Transverse colon (tissue), 4 donors: Measurements from ENCODE around the gene FOS. TPM values are rescaled to one million over a fixed set of nuclear protein-coding genes. Genes with fewer than 3 reads are reported as not detected.

ENCODE experiments used
- DNase-seq: peaks from one replicate; pipeline ENCODE4 v3.0.0-alpha.2; 2019
- H3K27ac ChIP-seq, 4 donors: fragments of 200-600 bp; sonication (generic); 2 replicates each; pipeline ENCODE4 v1.5.1; 2016 to 2018; ENCODE audit warnings: inconsistent platforms in 4 of 4
- H3K27me3 ChIP-seq: fragments of 200-600 bp; sonication (generic); 2 replicates; pipeline ENCODE4 v1.5.1; 2017; ENCODE audit warnings: inconsistent platforms
- H3K36me3 ChIP-seq, 4 donors: fragments of 200-600 bp; sonication (generic); 2 replicates each; pipeline ENCODE4 v1.5.1; 2017 to 2019; ENCODE audit warnings: inconsistent platforms in 4 of 4
- H3K4me1 ChIP-seq, 4 donors: fragments of 200-600 bp; sonication (generic); 2 replicates each; pipeline ENCODE4 v1.5.1; 2017 to 2020; ENCODE audit warnings: inconsistent platforms in 4 of 4
- H3K4me3 ChIP-seq, 4 donors: fragments of 200-600 bp; sonication (generic); 1 replicate in 1 of 4; 2 replicates in 3 of 4; pipeline versions ENCODE4 v1.5.1 to v1.6.1; 2017 to 2019; ENCODE audit warnings: inconsistent platforms in 4 of 4
- H3K9me3 ChIP-seq, 2 donors: fragments of 200-600 bp; sonication (generic); 2 replicates each; pipeline ENCODE4 v1.5.1; 2017 to 2019; ENCODE audit warnings: inconsistent platforms in 2 of 2
- EP300 ChIP-seq: sonication (generic); formaldehyde crosslinking; IDR thresholded peaks from one replicate; pipeline ENCODE4 v1.6.1; 2017; ENCODE audit warnings: antibody characterized with exemption, low read depth
- POLR2A ChIP-seq: fragments of 450-650 bp; IDR thresholded peaks from one replicate; pipeline ENCODE4 v1.6.1; 2016; ENCODE audit warnings: antibody characterized with exemption, mild to moderate bottlenecking, moderate library complexity
- POLR2AphosphoS5 ChIP-seq, 3 donors: sonication (generic); formaldehyde crosslinking; IDR thresholded peaks; one replicate each; pipeline ENCODE4 v1.6.1; 2016; ENCODE audit warnings: antibody characterized with exemption in 3 of 3
- WGBS, 2 donors: methylation state at CpG; one replicate each; pipeline ENCODE4 v1.1.5; 2018; ENCODE audit warnings: low coverage in 1 of 2; 5-methylcytosine and 5-hydroxymethylcytosine counted together
- in situ Hi-C, 4 donors: fragments of 200-750 bp; cut with MboI; loops; one replicate each; pipeline versions ENCODE4 v1.15.0 to v1.15.1; 2017; ENCODE audit warnings: low sequenced_read_pairs in 3 of 4, low pct_ligation_motif_present in 1 of 4, low pct_unique_long_range_greater_than_20kb in 1 of 4
- intact Hi-C: fragments of 100-400 bp; cut with DNase I; formaldehyde crosslinking; loops from one replicate; pipeline ENCODE4 v1.15.1; 2023; ENCODE audit warnings: low total_unique reads
- total RNA-seq, 4 donors: library from RNA; depleted of rRNA; stranded (reverse); fragments of >200 nt; gene quantifications; one replicate each; pipeline ENCODE4 v1.1.0, GENCODE V29; 2016
- TF ChIP-seq, protein P1 (sequence below), 5 experiments: fragments of 200-600 bp in 3 of 5; fragments of 450-650 bp in 2 of 5; sonication (generic) in 3 of 5; IDR thresholded peaks; 1 replicate in 2 of 5; 2 replicates in 3 of 5; pipeline ENCODE4 v1.5.1; 2016 to 2017; ENCODE audit warnings: antibody characterized with exemption in 5 of 5, inconsistent platforms in 3 of 5, mild to moderate bottlenecking in 2 of 5, moderate library complexity in 1 of 5

The FOS gene
- total RNA-seq, 4 donors from 2014 or later = 345 to 1,356 (median 884) TPM

DNA sequence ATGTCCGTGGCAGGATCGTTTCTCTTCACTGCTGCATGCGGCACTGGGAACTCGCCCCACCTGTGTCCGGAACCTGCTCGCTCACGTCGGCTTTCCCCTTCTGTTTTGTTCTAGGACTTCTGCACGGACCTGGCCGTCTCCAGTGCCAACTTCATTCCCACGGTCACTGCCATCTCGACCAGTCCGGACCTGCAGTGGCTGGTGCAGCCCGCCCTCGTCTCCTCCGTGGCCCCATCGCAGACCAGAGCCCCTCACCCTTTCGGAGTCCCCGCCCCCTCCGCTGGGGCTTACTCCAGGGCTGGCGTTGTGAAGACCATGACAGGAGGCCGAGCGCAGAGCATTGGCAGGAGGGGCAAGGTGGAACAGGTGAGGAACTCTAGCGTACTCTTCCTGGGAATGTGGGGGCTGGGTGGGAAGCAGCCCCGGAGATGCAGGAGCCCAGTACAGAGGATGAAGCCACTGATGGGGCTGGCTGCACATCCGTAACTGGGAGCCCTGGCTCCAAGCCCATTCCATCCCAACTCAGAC is 1.2 kb downstream of the FOS start:
- DNase-seq = peak; percentile 64

DNA sequence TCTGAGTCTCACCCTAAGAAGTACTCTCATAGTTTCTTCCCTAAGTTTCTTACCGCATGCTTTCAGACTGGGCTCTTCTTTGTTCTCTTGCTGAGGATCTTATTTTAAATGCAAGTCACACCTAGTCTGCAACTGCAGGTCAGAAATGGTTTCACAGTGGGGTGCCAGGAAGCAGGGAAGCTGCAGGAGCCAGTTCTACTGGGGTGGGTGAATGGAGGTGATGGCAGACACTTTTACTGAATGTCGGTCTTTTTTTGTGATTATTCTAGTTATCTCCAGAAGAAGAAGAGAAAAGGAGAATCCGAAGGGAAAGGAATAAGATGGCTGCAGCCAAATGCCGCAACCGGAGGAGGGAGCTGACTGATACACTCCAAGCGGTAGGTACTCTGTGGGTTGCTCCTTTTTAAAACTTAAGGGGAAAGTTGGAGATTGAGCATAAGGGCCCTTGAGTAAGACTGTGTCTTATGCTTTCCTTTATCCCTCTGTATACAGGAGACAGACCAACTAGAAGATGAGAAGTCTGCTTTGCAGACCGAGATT is 1.7 kb downstream of the FOS start:
- 79 to 89% methylated on average over 5 to 7 of the region's 7 CpGs for WGBS, 2 donors

More for the DNA sequence above, 1.2 kb downstream of the FOS start:
- in situ Hi-C loops = no loop called here
- H3K27ac ChIP-seq = peak overlapping the region; percentile 96 to 99 (median 98)
- peaks cover 0 to 14% (median 6%) of the 10 kb centered on the region in 4 donors for H3K36me3 ChIP-seq
- no peaks in the 10 kb centered on the region for H3K9me3 ChIP-seq
- peaks cover 20 to 72% (median 30%) of the 10 kb centered on the region in 4 donors for H3K4me1 ChIP-seq
- intact Hi-C loops = no loop called here
- no peaks in the 10 kb centered on the region for H3K27me3 ChIP-seq
- TF ChIP-seq POLR2A (no peak), POLR2AphosphoS5 (IDR thresholded peaks at IDR 0.05) (peak; percentile 36 to 92 (median 51))
- WGBS, 2 donors = 13 to 14% methylated on average over 9 to 26 of the region's 26 CpGs
- peak overlapping the region; percentile 36 to 69 (median 55) for H3K4me3 ChIP-seq

DNA sequence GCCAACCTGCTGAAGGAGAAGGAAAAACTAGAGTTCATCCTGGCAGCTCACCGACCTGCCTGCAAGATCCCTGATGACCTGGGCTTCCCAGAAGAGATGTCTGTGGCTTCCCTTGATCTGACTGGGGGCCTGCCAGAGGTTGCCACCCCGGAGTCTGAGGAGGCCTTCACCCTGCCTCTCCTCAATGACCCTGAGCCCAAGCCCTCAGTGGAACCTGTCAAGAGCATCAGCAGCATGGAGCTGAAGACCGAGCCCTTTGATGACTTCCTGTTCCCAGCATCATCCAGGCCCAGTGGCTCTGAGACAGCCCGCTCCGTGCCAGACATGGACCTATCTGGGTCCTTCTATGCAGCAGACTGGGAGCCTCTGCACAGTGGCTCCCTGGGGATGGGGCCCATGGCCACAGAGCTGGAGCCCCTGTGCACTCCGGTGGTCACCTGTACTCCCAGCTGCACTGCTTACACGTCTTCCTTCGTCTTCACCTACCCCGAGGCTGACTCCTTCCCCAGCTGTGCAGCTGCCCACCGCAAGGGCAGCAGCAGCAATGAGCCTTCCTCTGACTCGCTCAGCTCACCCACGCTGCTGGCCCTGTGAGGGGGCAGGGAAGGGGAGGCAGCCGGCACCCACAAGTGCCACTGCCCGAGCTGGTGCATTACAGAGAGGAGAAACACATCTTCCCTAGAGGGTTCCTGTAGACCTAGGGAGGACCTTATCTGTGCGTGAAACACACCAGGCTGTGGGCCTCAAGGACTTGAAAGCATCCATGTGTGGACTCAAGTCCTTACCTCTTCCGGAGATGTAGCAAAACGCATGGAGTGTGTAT is 2.4 kb downstream of the FOS start:
- peaks cover 0 to 14% (median 6%) of the 10 kb centered on the region in 4 donors for H3K36me3 ChIP-seq
- peak; percentile 58 for DNase-seq
- peak overlapping the region in 3 of 4 donors; percentile 54 to 69 (median 56) for H3K4me3 ChIP-seq
- no peaks in the 10 kb centered on the region for H3K9me3 ChIP-seq
- in situ Hi-C loops = no loop called here
- H3K4me1 ChIP-seq = peaks cover 19 to 64% (median 28%) of the 10 kb centered on the region in 4 donors
- WGBS, 2 donors = 88 to 92% methylated on average over 2 to 17 of the region's 17 CpGs
- intact Hi-C loops = no loop called here
- no peaks in the 10 kb centered on the region for H3K27me3 ChIP-seq
- TF ChIP-seq POLR2A (peak; percentile 80), EP300 (no peak), POLR2AphosphoS5 (IDR thresholded peaks at IDR 0.05) (peak; percentile 75 to 99 (median 88))
- TF ChIP-seq, protein P1, sequence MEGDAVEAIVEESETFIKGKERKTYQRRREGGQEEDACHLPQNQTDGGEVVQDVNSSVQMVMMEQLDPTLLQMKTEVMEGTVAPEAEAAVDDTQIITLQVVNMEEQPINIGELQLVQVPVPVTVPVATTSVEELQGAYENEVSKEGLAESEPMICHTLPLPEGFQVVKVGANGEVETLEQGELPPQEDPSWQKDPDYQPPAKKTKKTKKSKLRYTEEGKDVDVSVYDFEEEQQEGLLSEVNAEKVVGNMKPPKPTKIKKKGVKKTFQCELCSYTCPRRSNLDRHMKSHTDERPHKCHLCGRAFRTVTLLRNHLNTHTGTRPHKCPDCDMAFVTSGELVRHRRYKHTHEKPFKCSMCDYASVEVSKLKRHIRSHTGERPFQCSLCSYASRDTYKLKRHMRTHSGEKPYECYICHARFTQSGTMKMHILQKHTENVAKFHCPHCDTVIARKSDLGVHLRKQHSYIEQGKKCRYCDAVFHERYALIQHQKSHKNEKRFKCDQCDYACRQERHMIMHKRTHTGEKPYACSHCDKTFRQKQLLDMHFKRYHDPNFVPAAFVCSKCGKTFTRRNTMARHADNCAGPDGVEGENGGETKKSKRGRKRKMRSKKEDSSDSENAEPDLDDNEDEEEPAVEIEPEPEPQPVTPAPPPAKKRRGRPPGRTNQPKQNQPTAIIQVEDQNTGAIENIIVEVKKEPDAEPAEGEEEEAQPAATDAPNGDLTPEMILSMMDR (IDR thresholded peaks at IDR 0.05) = no peak
- H3K27ac ChIP-seq = peak overlapping the region; percentile 96 to 99 (median 98)

More for the DNA sequence above, 1.7 kb downstream of the FOS start:
- no peak for TF ChIP-seq EP300
- TF ChIP-seq POLR2A = no peak
- peak in 1 of 3 donors; percentile 32 for TF ChIP-seq POLR2AphosphoS5 (IDR thresholded peaks at IDR 0.05)
- TF ChIP-seq, protein P1 (IDR thresholded peaks at IDR 0.05) = no peak
- Histone ChIP-seq H3K27me3 (no peaks in the 10 kb centered on the region), H3K36me3 (peaks cover 0 to 14% (median 6%) of the 10 kb centered on the region in 4 donors), H3K4me3 (peak overlapping the region; percentile 36 to 69 (median 55)), H3K9me3 (no peaks in the 10 kb centered on the region), H3K4me1 (peaks cover 20 to 71% (median 30%) of the 10 kb centered on the region in 4 donors), H3K27ac (peak overlapping the region; percentile 96 to 99 (median 98))
- DNase-seq = no peak
- in situ Hi-C loops = no loop called here
- intact Hi-C loops = no loop called here

DNA sequence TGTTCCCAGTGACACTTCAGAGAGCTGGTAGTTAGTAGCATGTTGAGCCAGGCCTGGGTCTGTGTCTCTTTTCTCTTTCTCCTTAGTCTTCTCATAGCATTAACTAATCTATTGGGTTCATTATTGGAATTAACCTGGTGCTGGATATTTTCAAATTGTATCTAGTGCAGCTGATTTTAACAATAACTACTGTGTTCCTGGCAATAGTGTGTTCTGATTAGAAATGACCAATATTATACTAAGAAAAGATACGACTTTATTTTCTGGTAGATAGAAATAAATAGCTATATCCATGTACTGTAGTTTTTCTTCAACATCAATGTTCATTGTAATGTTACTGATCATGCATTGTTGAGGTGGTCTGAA is 3.0 kb downstream of the FOS start:
- in situ Hi-C loops (no loop called here), intact Hi-C loops (no loop called here)
- 94 to 100% methylated on average over 1 of the region's 1 CpG for WGBS, 2 donors
- Histone ChIP-seq H3K27me3 (no peaks in the 10 kb centered on the region), H3K4me3 (peak overlapping the region in 2 of 4 donors; percentile 54 to 69), H3K27ac (peak overlapping the region; percentile 96 to 99 (median 98)), H3K4me1 (peaks cover 13 to 58% (median 23%) of the 10 kb centered on the region in 4 donors), H3K36me3 (peaks cover 0 to 14% (median 6%) of the 10 kb centered on the region in 4 donors), H3K9me3 (no peaks in the 10 kb centered on the region)
- TF ChIP-seq POLR2AphosphoS5 (IDR thresholded peaks at IDR 0.05) (no peak), EP300 (no peak), POLR2A (no peak)
- TF ChIP-seq, protein P1 (IDR thresholded peaks at IDR 0.05) = no peak
- no peak for DNase-seq
